ENCODE measurements around the gene CDCA4. TPM values are rescaled to one million over a fixed set of nuclear protein-coding genes. Genes with fewer than 3 reads are reported as not detected.
A peak's percentile ranks its signal among the peaks of the same experiment; 100 is the strongest.
"Not testable (repeated sequence)": the region's sequence is repeated elsewhere in the genome, so short reads cannot be mapped to it uniquely, and the experiment has no call there.

CDCA4 gene
- total and polyA plus RNA-seq, 10 of the 15 experiments (the other 5 are each of a cell fraction or from before 2014, with no cell fraction given) = 10.4 to 64.0 (median 52.1) TPM

- DNase-seq (ENCODE audit: low read depth, low spot score); H3K9ac ChIP-seq (ENCODE audit: control insufficient read depth, insufficient read depth, low read length); H3K27me3 ChIP-seq (replicated peaks in 1 of 2; ENCODE audit: control insufficient read depth in 2 of 2, insufficient read depth in 2 of 2, low read length in 1 of 2); in situ Hi-C loops (cut with MboI); H3K9me3 ChIP-seq (replicated peaks; ENCODE audit: control insufficient read depth, insufficient read depth, low read length); FAIRE-seq; H3K36me3 ChIP-seq (ENCODE audit: control insufficient read depth in 2 of 2, insufficient read depth in 2 of 2, low read length in 1 of 2); H3K4me3 ChIP-seq; H3K79me2 ChIP-seq (ENCODE audit: control insufficient read depth, insufficient read depth, low read length); ATAC-seq; H3K4me2 ChIP-seq (ENCODE audit: control insufficient read depth, insufficient read depth); H2AFZ ChIP-seq (ENCODE audit: control insufficient read depth, low read depth, low read length); H4K20me1 ChIP-seq (ENCODE audit: control insufficient read depth, insufficient read depth): not testable (repeated sequence)
- 100% methylated on average over 4 of the region's 4 CpGs for WGBS (ENCODE audit: insufficient coverage, insufficient replicate concordance, low lambda C conversion rate, missing lambda C conversion rate)
- ChIA-PET POLR2A (interaction anchor here (2.5 to 3.7 kb wide), 2 partner anchors 11 to 43 kb away, joined by 12 to 14 read pairs; no protein-coding TSS in a partner anchor), CTCF (interaction anchor here (1.4 to 5.0 kb wide), 2 partner anchors 18 to 52 kb away, joined by 6 to 28 read pairs; no protein-coding TSS in a partner anchor), RAD21 (ENCODE audit: unreplicated experiment) (interaction anchor here (0.7 to 2.4 kb wide), 3 partner anchors 12 to 869 kb away, joined by 3 to 7 read pairs (median 3); no protein-coding TSS in a partner anchor), SMC1A (ENCODE audit: uncharacterized antibody, unreplicated experiment) (interaction anchor here (1.0 to 1.8 kb wide), 4 partner anchors 9 to 38 kb away, joined by 3 to 4 read pairs (median 3); no protein-coding TSS in a partner anchor)
- 0 out of 2 replicates have a peak, but pooled peaks have one; percentile 8 for TF ChIP-seq POLR2AphosphoS5 (IDR thresholded peaks at IDR 0.05; ENCODE audit: low read length)
- Histone ChIP-seq H3K27ac (ENCODE audit: control insufficient read depth, insufficient read depth) (peak overlapping the region; percentile 84), H3K4me1 (ENCODE audit: control insufficient read depth, insufficient read depth, low read length) (peaks cover 21% of the 10 kb centered on the region)
- intact Hi-C loops (cut with micrococcal nuclease; ENCODE audit: unreplicated experiment) = loop anchor here (2.0 kb wide), 1 partner anchor 17 kb away; no protein-coding TSS in a partner anchor
- BruUV-seq (replicated peaks) = TSS peak; percentile 91
These were observed 6.8 kb upstream of the CDCA4 start for GRCh38 chr14:105027718-105028117.

GRCh38 chr14:105026802-105027563 lies 6.1 kb upstream of the CDCA4 start:
- ChIA-PET POLR2A (interaction anchor here (2.4 to 3.7 kb wide), 3 partner anchors 10 to 44 kb away, joined by 12 to 14 read pairs (median 14); partner anchors contain the start of gene GPR132), SMC1A (ENCODE audit: uncharacterized antibody, unreplicated experiment) (interaction anchor here (1.0 to 2.5 kb wide), 5 partner anchors 9 to 37 kb away, joined by 3 to 5 read pairs (median 3); no protein-coding TSS in a partner anchor), RAD21 (ENCODE audit: unreplicated experiment) (interaction anchor here (0.7 to 2.4 kb wide), 5 partner anchors 11 to 868 kb away, joined by 3 to 7 read pairs (median 4); no protein-coding TSS in a partner anchor), CTCF (interaction anchor here (1.0 to 5.0 kb wide), 2 partner anchors 8 to 19 kb away, joined by 3 to 28 read pairs; no protein-coding TSS in a partner anchor)
- intact Hi-C loops (cut with micrococcal nuclease; ENCODE audit: unreplicated experiment) = loop anchor here (2.0 kb wide), 1 partner anchor 18 kb away; no protein-coding TSS in a partner anchor
- WGBS (ENCODE audit: insufficient coverage, insufficient replicate concordance, low lambda C conversion rate, missing lambda C conversion rate) = 9% methylated on average over 1 of the region's 1 CpG
- Histone ChIP-seq H3K27ac (ENCODE audit: control insufficient read depth, insufficient read depth) (peak overlapping the region; percentile 84), H3K27me3 (replicated peaks in 1 of 2; ENCODE audit: control insufficient read depth in 2 of 2, insufficient read depth in 2 of 2, low read length in 1 of 2) (no peaks in the 10 kb centered on the region), H3K9me3 (replicated peaks; ENCODE audit: control insufficient read depth, insufficient read depth, low read length) (peaks cover 5% of the 10 kb centered on the region; the same call in 1 of the 3 replicates), H2AFZ (ENCODE audit: control insufficient read depth, low read depth, low read length) (peak overlapping the region; percentile 24; the same call in 1 of the 2 replicates), H4K20me1 (ENCODE audit: control insufficient read depth, insufficient read depth) (no peaks in the 10 kb centered on the region), H3K4me1 (ENCODE audit: control insufficient read depth, insufficient read depth, low read length) (peaks cover 21% of the 10 kb centered on the region), H3K4me3 (no peak overlapping the region), H3K4me2 (ENCODE audit: control insufficient read depth, insufficient read depth) (0 out of 2 replicates have a peak overlapping the region, but pooled peaks have one; percentile 12), H3K79me2 (ENCODE audit: control insufficient read depth, insufficient read depth, low read length) (peaks cover 10% of the 10 kb centered on the region), H3K9ac (ENCODE audit: control insufficient read depth, insufficient read depth, low read length) (no peak overlapping the region), H3K36me3 (ENCODE audit: control insufficient read depth in 2 of 2, insufficient read depth in 2 of 2, low read length in 1 of 2) (no peaks in the 10 kb centered on the region)
- DNase-seq (ENCODE audit: low read depth, low spot score) (no peak), FAIRE-seq (peak; percentile 78), ATAC-seq (peak; percentile 49)
- in situ Hi-C loops (cut with MboI) = no loop called here
- no TSS peak for BruUV-seq (replicated peaks)
- TF ChIP-seq POLR2AphosphoS5 (IDR thresholded peaks at IDR 0.05; ENCODE audit: low read length) (peak; percentile 74; the same call in 1 of the 2 replicates), PKNOX1 (IDR thresholded peaks at IDR 0.05) (peak; percentile 39; the same call in 1 of the 2 replicates), SRF (IDR thresholded peaks at IDR 0.05; ENCODE audit: low read depth in 2 of 2, low read length in 2 of 2) (peak; percentile 85 to 96), NFYB (IDR thresholded peaks at IDR 0.05; ENCODE audit: insufficient read depth, low read depth, low read length) (peak; percentile 85), ELK1 (IDR thresholded peaks at IDR 0.05; ENCODE audit: low read depth, low read length) (no peak), IRF3 (IDR thresholded peaks at IDR 0.05) (no peak), SREBF2 (IDR thresholded peaks at IDR 0.05; ENCODE audit: low read length) (no peak)

Measured in GM12878 (cell line).